ENCODE data around the gene PKP4.

GRCh38 chr2:158659483-158659882 lies 202.7 kb downstream of the PKP4 start:
- no peak for TF ChIP-seq NRF1 (IDR thresholded peaks at IDR 0.05; ENCODE audit: low read depth, low read length)
- TF ChIP-seq CTCF (IDR thresholded peaks at IDR 0.05; ENCODE audit: control extremely low read depth in 1 of 3, insufficient read depth in 1 of 3, low read depth in 1 of 3, low read length in 3 of 3) = no peak
- TF ChIP-seq CREB1 (IDR thresholded peaks at IDR 0.05) = no peak
- TF ChIP-seq JUN (IDR thresholded peaks at IDR 0.05; ENCODE audit: low read depth, low read length) = no peak
- TF ChIP-seq TEAD4 (IDR thresholded peaks at IDR 0.05; ENCODE audit: low read depth, low read length) = no peak
- TF ChIP-seq TAF1 (IDR thresholded peaks at IDR 0.05; ENCODE audit: low read depth, low read length) = no peak
- no peak for TF ChIP-seq EP300 (IDR thresholded peaks at IDR 0.05; ENCODE audit: borderline replicate concordance in 1 of 2, low read depth in 2 of 2, low read length in 2 of 2)
- TF ChIP-seq CEBPB (IDR thresholded peaks at IDR 0.05; ENCODE audit: low read depth, low read length) = no peak
- no peak for TF ChIP-seq ATF3 (IDR thresholded peaks at IDR 0.05; ENCODE audit: insufficient read depth, low read depth, low read length)
